Mucosa of rectum (tissue), 2 donors: ENCODE data around the gene OST4.
"Not testable (repeated sequence)": the region's sequence is repeated elsewhere in the genome, so short reads cannot be mapped to it uniquely, and the experiment has no call there.

Experiments
- H3K27ac ChIP-seq, 2 donors: one replicate each; pipeline ENCODE4 v1.7.0; 2013; ENCODE audit warnings: inconsistent platforms in 2 of 2, low read depth in 2 of 2, low read length in 2 of 2
- H3K27me3 ChIP-seq, 2 donors: one replicate each; pipeline ENCODE4 v1.7.0; 2013; ENCODE audit warnings: low read length in 2 of 2; ENCODE audit not compliant: control insufficient read depth in 2 of 2, insufficient read depth in 2 of 2
- H3K36me3 ChIP-seq, 2 donors: one replicate each; pipeline ENCODE4 v1.7.0; 2013; ENCODE audit warnings: low read length in 2 of 2; ENCODE audit not compliant: control insufficient read depth in 2 of 2, insufficient read depth in 2 of 2
- H3K4me1 ChIP-seq, 2 donors: one replicate each; pipeline ENCODE4 v1.7.0; 2013; ENCODE audit warnings: low read length in 2 of 2, mild to moderate bottlenecking in 1 of 2; ENCODE audit not compliant: control insufficient read depth in 2 of 2, insufficient read depth in 2 of 2
- H3K4me3 ChIP-seq, 2 donors: one replicate each; pipeline ENCODE4 v1.7.0; 2013; ENCODE audit warnings: low read length in 2 of 2
- H3K9ac ChIP-seq, 2 donors: one replicate each; pipeline ENCODE4 v1.7.0; 2013; ENCODE audit warnings: low read length in 2 of 2, low read depth in 1 of 2, mild to moderate bottlenecking in 1 of 2
- H3K9me3 ChIP-seq, 2 donors: one replicate each; pipeline ENCODE4 v1.7.0; 2013; ENCODE audit warnings: low read length in 2 of 2; ENCODE audit not compliant: control insufficient read depth in 2 of 2
- donor health status: healthy.
- donor health status: Normal muscosa, but diverticular disease.

OST4 gene

GRCh38 chr2:27071277-27071989, at the start of gene OST4:
Gene OST4, minus strand, starts transcription at chr2:27071654.
- peaks cover 18 to 21% of the 10 kb centered on the region in 2 donors for H3K36me3 ChIP-seq
- peaks cover 22 to 28% of the 10 kb centered on the region in 2 donors for H3K4me1 ChIP-seq

GRCh38 chr2:27119330-27119670, 47.8 kb upstream of the OST4 start:
- peak overlapping the region; percentile 53 to 60 for H3K4me3 ChIP-seq
- H3K36me3 ChIP-seq, H3K9ac ChIP-seq: not testable (repeated sequence)

More at GRCh38 chr2:27071277-27071989, at the start of gene OST4:
- Histone ChIP-seq H3K27me3 (no peaks in the 10 kb centered on the region), H3K27ac (peak within 1 kb of the TSS; percentile 88 to 95), H3K4me3 (peak within 1 kb of the TSS; percentile 86 to 97), H3K9ac (peak within 1 kb of the TSS; percentile 87), H3K9me3 (no peaks in the 10 kb centered on the region)

GRCh38 chr2:27118525-27119329, 47.3 kb upstream of the OST4 start, which contains the start of gene CGREF1:
Gene CGREF1, minus strand, starts transcription at chr2:27119128. Its CDS starts 14,762 bp downstream, at chr2:27104366.
- Histone ChIP-seq H3K27me3 (peaks cover 21% of the 10 kb centered on the region in 2 donors), H3K9ac (peak within 1 kb of the TSS in 1 of 2 donors; percentile 26), H3K4me1 (peaks cover 11 to 14% of the 10 kb centered on the region in 2 donors), H3K4me3 (peak within 1 kb of the TSS; percentile 53 to 60), H3K9me3 (no peaks in the 10 kb centered on the region), H3K27ac (no peak within 1 kb of the TSS), H3K36me3 (no peaks in the 10 kb centered on the region)

More at GRCh38 chr2:27119330-27119670, 47.8 kb upstream of the OST4 start:
- not testable (repeated sequence) for H3K27ac ChIP-seq, H3K9me3 ChIP-seq
- peaks cover 21% of the 10 kb centered on the region in 2 donors for H3K27me3 ChIP-seq
- H3K4me1 ChIP-seq: peaks cover 14 to 17% of the 10 kb centered on the region in 2 donors

- no peak overlapping the region for H3K4me3 ChIP-seq
- H3K27me3 ChIP-seq: peaks cover 21% of the 10 kb centered on the region in 2 donors
- H3K27ac ChIP-seq: no peak overlapping the region
- H3K9ac ChIP-seq: no peak overlapping the region
- no peaks in the 10 kb centered on the region for H3K9me3 ChIP-seq
- H3K36me3 ChIP-seq: no peaks in the 10 kb centered on the region
- H3K4me1 ChIP-seq: peaks cover 6 to 8% of the 10 kb centered on the region in 2 donors
Observed at GRCh38 chr2:27117995-27118524, 46.6 kb upstream of the OST4 start.

GRCh38 chr2:27115519-27115918, 44.1 kb upstream of the OST4 start:
- H3K27ac ChIP-seq: no peak overlapping the region
- H3K9me3 ChIP-seq: no peaks in the 10 kb centered on the region
- peaks cover 17 to 21% of the 10 kb centered on the region in 2 donors for H3K27me3 ChIP-seq

GRCh38 chr2:27111392-27112078, 40.1 kb upstream of the OST4 start:
- H3K36me3 ChIP-seq, H3K27me3 ChIP-seq, H3K4me3 ChIP-seq, H3K27ac ChIP-seq, H3K4me1 ChIP-seq, H3K9ac ChIP-seq, H3K9me3 ChIP-seq: not testable (repeated sequence)

More at GRCh38 chr2:27115519-27115918, 44.1 kb upstream of the OST4 start:
- Histone ChIP-seq H3K9ac (no peak overlapping the region), H3K4me1 (peaks cover 6 to 7% of the 10 kb centered on the region in 2 donors), H3K36me3 (no peaks in the 10 kb centered on the region), H3K4me3 (no peak overlapping the region)

GRCh38 chr2:27110603-27111352, 39.3 kb upstream of the OST4 start:
- not testable (repeated sequence) for H3K36me3 ChIP-seq

GRCh38 chr2:27109083-27109482, 37.6 kb upstream of the OST4 start:
- Histone ChIP-seq H3K36me3 (no peaks in the 10 kb centered on the region), H3K4me3 (no peak overlapping the region), H3K27ac (no peak overlapping the region), H3K9ac (no peak overlapping the region), H3K27me3 (no peaks in the 10 kb centered on the region), H3K4me1 (no peaks in the 10 kb centered on the region), H3K9me3 (no peaks in the 10 kb centered on the region)

More at GRCh38 chr2:27110603-27111352, 39.3 kb upstream of the OST4 start:
- not testable (repeated sequence) for H3K27ac ChIP-seq, H3K9ac ChIP-seq, H3K27me3 ChIP-seq, H3K4me1 ChIP-seq, H3K9me3 ChIP-seq, H3K4me3 ChIP-seq

- Histone ChIP-seq H3K36me3 (no peaks in the 10 kb centered on the region), H3K4me3 (no peak overlapping the region), H3K27me3 (no peaks in the 10 kb centered on the region), H3K9me3 (no peaks in the 10 kb centered on the region), H3K9ac (no peak overlapping the region), H3K27ac (no peak overlapping the region), H3K4me1 (no peaks in the 10 kb centered on the region)
Observed at GRCh38 chr2:27108221-27108620, 36.8 kb upstream of the OST4 start.
